ENCODE measurements around the gene MTHFSD.
A peak's percentile ranks its signal among the peaks of the same experiment; 100 is the strongest.

Gene MTHFSD

GRCh38 chr16:86508947-86509758, 45.9 kb downstream of the MTHFSD start:
- Histone ChIP-seq H3K27me3 (replicated peaks) (peaks cover 93% of the 10 kb centered on the region), H3K4me3 (ENCODE audit: low read depth, low read length) (peak overlapping the region; percentile 39), H3K36me3 (replicated peaks) (no peaks in the 10 kb centered on the region), H3K27ac (no peak overlapping the region)
- DNase-seq, result peak; percentile 27
- in situ Hi-C loops (cut with HindIII; ENCODE audit: low pct_ligation_motif_present, low sequenced_read_pairs), result loop anchor here (25.0 kb wide), 1 partner anchor 172 kb away; no protein-coding TSS in a partner anchor
- TF ChIP-seq CTCF (IDR thresholded peaks at IDR 0.05; ENCODE audit: low read depth, low read length, missing control alignments), result no peak

- TF ChIP-seq CTCF (IDR thresholded peaks at IDR 0.05; ENCODE audit: low read depth, low read length, missing control alignments), result no peak
- in situ Hi-C loops (cut with HindIII; ENCODE audit: low pct_ligation_motif_present, low sequenced_read_pairs), result loop anchor here (25.0 kb wide), 1 partner anchor 171 kb away; no protein-coding TSS in a partner anchor
- DNase-seq, result no peak
- Histone ChIP-seq H3K4me3 (ENCODE audit: low read depth, low read length) (no peak overlapping the region), H3K27ac (no peak overlapping the region), H3K36me3 (replicated peaks) (no peaks in the 10 kb centered on the region), H3K27me3 (replicated peaks) (peaks cover 95% of the 10 kb centered on the region)
These were observed 46.7 kb downstream of the MTHFSD start for GRCh38 chr16:86508028-86508946.

GRCh38 chr16:86507173-86508027, 47.6 kb downstream of the MTHFSD start:
- no peak for DNase-seq
- no peak overlapping the region for H3K27ac ChIP-seq
- H3K4me3 ChIP-seq (ENCODE audit: low read depth, low read length), result no peak overlapping the region
- TF ChIP-seq CTCF (IDR thresholded peaks at IDR 0.05; ENCODE audit: low read depth, low read length, missing control alignments), result no peak
- peaks cover 95% of the 10 kb centered on the region for H3K27me3 ChIP-seq (replicated peaks)
- no peaks in the 10 kb centered on the region for H3K36me3 ChIP-seq (replicated peaks)
- in situ Hi-C loops (cut with HindIII; ENCODE audit: low pct_ligation_motif_present, low sequenced_read_pairs), result loop anchor here (25.0 kb wide), 1 partner anchor 170 kb away; no protein-coding TSS in a partner anchor

GRCh38 chr16:86505899-86506864, 48.9 kb downstream of the MTHFSD start:
- TF ChIP-seq CTCF (IDR thresholded peaks at IDR 0.05; ENCODE audit: low read depth, low read length, missing control alignments), result no peak
- no peaks in the 10 kb centered on the region for H3K36me3 ChIP-seq (replicated peaks)
- in situ Hi-C loops (cut with HindIII; ENCODE audit: low pct_ligation_motif_present, low sequenced_read_pairs), result loop anchor here (25.0 kb wide), 1 partner anchor 169 kb away; no protein-coding TSS in a partner anchor
- H3K27me3 ChIP-seq (replicated peaks), result peaks cover 95% of the 10 kb centered on the region
- no peak overlapping the region for H3K4me3 ChIP-seq (ENCODE audit: low read depth, low read length)
- DNase-seq, result no peak
- H3K27ac ChIP-seq, result no peak overlapping the region
